Measurements from ENCODE around the gene YWHAB.
A peak's percentile ranks its signal among the peaks of the same experiment; 100 is the strongest.
"Not testable (repeated sequence)": the region's sequence is repeated elsewhere in the genome, so short reads cannot be mapped to it uniquely, and the experiment has no call there.

The YWHAB gene

DNA sequence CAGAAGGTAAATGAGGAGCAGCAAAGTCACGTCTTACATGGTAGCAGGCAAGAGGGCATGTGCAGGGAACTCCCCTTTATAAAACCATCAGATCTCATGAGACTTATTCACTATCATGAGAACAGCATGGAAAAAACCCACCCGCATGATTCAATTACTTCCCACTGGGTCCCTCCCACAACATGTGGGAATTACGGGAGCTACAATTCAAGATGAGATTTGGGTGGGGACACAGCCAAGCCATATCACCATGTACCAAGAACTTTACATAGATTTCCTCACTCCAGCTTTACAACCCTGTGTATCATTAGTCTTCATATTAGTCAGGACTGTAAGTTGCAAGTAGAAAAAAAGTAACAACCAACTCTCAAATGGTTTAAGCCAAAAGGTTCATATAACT, 21.0 kb upstream of the YWHAB start:
- not testable (repeated sequence) for H3K4me3 ChIP-seq (ENCODE audit: low read depth, low read length); DNase-seq (ENCODE audit: low read depth)

DNA sequence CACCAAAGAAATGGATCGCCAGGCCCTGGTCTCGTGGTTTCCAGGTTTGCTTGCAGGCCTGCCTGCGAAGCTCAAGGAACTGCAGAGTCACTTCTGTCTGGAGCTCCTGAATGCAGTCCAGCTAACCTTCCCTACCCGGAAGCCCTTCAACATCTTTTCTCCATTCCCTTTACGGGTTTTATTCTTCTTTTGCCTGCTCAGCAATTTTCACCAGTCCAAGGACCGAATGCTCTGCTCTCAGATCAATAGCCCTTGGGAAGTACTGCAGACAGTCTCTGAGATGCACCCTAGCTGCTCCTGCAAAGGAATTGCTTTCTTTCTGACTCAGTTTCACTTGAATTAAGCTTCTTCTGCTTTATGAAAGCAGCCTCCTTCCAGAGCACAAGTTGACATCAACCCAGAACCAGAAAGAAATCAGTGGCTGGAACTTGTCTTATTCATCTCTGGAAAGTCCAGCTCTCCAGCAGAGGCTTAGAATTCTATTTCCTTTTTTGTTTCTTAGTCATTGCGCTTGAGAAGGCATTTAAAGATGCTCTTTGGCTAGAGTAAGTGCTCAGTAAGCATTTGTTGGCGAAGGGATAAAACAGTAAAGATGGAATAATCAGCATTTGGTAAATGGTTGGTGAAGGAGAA, 18.7 kb upstream of the YWHAB start:
- H3K4me3 ChIP-seq (ENCODE audit: low read depth, low read length): no peak overlapping the region
- DNase-seq (ENCODE audit: low read depth): no peak

DNA sequence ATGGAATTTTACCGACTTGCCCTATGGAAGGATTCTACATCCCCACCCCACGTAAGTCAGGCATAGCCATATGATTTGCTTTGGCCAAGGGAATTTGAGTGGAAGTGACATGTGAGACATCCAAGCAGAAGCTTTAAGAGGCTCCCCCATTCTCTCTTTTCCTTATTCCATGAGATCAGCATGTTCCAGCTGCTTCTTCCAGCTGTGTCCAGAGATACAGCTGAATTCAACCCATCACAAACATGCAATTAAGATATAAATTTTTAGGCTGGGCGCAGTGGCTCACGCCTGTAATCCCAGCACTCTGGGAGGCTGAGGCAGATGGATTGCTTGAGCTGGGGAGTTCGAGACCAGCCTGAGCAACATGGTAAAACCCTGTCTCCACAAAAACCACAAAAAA, 16.0 kb upstream of the YWHAB start:
- H3K4me3 ChIP-seq (ENCODE audit: low read depth, low read length): no peak overlapping the region
- no peak for DNase-seq (ENCODE audit: low read depth)

DNA sequence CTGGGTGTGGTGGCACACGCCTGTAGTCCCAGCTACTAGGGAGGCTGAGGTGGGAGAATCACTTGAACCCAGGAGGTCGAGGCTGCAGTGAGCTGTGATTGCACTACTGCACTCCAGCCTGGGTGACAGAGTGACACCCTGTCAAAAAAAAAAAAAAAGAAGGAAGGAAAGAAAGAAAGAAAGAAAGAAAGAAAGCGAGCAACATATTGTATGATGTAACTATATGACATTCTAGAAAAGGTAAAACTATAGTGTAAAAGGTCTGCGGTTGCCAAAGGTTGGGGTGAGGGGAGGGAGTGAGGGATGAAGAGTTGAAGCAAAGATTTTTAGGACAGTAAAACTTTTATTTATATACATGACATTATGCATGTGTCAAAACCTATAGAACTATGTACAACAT, 3.1 kb upstream of the YWHAB start:
- not testable (repeated sequence) for DNase-seq (ENCODE audit: low read depth); H3K4me3 ChIP-seq (ENCODE audit: low read depth, low read length)

DNA sequence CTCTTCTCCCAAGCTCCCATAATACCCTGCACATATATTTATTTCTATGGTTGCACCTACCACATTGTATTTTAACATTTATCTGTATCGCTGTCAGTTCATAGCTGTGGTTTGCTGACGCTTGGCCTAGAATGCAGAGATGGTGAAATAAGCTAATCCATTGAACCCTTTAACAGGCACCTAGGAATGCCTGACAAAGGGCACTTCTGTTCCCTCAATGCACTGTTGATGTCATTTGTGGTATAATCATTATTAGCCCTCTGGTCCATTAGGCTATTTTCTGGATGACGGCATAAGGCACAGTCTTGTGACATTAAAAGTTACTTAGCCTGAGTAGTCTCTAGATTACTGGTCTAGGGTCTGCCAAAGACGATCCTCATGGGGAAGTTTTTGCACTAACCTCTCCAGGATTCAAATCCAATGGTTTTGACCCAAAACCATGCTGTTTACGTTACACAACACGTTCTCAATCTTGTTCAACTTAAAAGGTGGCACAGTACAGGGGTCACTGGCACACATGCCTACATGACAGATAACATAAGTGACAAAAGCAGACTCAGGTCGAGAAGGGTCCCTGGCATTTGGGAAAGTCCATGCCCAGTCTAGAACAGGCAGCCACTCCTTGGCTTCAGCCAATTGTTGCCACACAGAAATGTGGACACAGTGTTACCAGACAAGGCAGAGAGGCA, 2.1 kb upstream of the YWHAB start:
- H3K4me3 ChIP-seq (ENCODE audit: low read depth, low read length): no peak overlapping the region
- no peak for DNase-seq (ENCODE audit: low read depth)

DNA sequence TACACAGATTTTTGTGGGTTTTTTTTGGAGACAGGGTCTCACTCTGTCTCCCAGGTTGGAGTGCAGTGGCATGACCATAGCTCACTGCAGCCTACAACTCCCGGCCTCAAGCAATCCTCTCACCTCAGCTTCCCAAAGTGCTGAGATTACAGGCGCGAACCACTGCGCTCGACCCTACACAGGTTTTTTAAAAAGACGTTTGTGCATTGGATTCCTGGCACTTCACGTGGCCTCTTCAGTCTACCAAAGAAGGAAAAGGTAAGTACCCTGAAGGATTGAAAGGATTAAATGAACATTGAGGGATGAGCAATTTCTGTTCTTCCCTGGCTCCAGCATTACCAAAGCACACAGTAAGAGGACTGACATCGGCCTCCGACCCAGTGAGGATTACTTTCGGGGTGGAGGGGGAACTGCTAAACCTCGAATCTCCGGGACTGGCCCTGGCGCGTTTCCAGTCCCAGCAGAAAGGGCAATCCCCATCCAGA, 556 bp upstream of the YWHAB start:
- peak overlapping the region; percentile 99 for H3K4me3 ChIP-seq (ENCODE audit: low read depth, low read length)
- no peak for DNase-seq (ENCODE audit: low read depth)

DNA sequence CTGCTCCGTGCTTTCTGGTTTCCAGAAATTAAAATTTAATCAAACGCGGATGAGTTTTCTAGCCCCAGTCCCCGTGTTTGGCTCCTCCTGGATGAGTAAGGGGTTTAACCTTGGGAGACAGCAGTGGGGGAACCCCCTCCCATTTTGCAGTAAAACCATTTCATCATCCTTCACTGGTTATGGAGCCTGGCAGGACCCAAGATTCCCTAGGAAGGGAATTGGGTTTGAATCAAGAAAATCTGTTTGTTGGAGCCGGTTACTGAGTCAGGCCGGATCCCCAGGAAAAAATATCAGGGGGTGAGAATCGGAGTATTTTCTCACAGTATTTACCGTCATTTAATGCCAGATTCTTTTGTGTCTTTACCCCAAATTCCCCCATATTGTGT, 754 bp downstream of the YWHAB start:
- DNase-seq (ENCODE audit: low read depth): no peak
- peak overlapping the region; percentile 99 for H3K4me3 ChIP-seq (ENCODE audit: low read depth, low read length)

DNA sequence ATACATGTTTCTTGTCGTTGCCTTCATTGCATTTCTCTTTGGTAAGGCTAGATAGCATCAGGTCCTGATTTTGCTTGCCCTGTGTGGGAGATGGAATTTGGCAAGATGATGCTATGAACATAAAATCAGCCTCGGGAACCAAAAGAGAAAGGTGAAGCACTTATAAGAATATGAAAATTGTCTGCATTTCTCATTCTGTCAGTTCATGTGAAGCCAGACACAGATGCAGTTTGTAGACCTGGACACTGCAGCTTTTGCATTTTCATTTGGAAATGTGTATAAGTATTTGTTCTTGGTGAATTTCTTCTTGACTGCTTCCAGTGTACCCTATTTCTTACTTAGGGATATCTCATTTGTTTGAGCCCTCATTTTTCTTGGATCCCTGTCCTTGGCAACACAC, 1.3 kb downstream of the YWHAB start:
- DNase-seq (ENCODE audit: low read depth): no peak
- peak overlapping the region; percentile 99 for H3K4me3 ChIP-seq (ENCODE audit: low read depth, low read length)

DNA sequence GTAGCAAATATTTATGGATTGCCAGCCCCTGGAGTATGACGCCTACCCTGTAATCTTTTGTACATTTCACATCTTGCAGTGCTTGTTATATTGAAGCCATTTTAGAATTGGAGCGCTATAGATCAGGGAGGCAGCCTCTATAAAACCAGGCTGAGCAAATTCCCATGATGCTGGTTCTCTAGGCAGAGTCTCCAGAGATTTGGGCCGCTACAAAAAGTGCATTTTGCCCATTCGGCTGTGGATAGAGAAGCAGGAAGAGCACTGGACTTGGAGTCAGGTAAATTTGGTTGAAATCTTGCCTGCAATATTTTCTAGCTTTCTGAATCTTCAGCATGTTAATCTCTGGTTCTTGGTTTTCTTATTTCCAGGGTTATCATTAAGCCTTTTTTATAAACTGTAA, 2.0 kb downstream of the YWHAB start:
- DNase-seq (ENCODE audit: low read depth): no peak
- H3K4me3 ChIP-seq (ENCODE audit: low read depth, low read length): peak overlapping the region; percentile 99

DNA sequence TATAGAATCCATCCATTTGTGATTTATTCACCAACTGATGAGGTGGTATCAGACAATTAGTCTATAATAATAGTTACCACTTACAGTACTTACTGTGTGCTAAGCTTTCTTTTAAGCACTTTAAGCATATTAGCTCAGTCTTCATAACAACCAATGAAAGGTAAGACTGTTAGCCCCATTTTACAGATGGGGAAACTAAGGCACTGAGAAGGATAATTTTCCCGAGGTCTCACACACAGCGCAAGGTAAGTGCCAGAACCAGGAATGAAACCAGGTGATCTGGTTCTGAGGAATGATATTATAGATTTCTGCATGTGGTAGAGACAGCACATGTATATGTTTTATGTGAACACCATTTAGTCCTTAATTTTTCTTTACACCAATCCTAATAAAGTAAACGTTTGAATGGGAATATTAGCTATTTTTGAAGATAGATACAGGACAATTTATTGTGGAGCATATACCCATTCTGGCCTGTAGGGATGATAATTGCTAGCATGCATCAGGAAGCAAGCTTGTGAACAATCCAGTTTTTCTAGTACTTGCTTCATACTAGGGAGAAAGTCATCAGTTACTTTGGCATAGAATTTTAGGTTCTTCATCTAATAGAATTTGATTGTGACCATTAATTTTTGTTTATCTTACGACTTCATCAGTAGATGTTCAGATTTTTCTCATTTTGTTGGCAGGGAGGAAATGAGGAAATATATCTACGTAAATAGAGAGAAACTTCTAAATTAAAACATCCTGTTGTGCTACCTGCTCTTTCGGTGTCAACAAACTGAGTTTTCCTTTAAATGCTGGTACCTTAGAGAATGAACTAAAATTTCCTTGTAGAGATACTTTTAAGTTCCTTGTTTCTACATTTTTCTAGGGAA, 3.0 kb downstream of the YWHAB start:
- H3K4me3 ChIP-seq (ENCODE audit: low read depth, low read length): no peak overlapping the region

DNA sequence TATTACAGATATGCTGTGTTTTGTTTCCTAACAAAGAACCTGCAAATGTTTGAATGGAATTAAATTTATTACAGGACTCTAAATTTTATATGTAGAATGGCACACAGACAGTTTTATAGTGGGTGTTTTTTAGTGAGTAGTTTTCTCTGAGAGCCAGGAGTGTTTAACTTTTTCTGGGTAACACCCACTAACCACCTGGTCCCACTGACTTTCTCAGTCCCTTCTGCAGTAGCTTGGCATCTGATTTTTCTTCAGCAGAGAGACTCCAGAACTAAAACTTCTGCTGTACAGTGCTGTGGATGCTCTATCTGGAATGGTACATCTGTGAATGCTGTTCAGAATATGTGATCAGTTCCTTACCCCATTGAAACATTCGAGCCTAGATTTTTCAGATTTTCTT, 6.3 kb downstream of the YWHAB start:
- H3K4me3 ChIP-seq (ENCODE audit: low read depth, low read length): no peak overlapping the region

More for the DNA sequence above, 3.0 kb downstream of the YWHAB start:
- DNase-seq (ENCODE audit: low read depth): no peak

DNA sequence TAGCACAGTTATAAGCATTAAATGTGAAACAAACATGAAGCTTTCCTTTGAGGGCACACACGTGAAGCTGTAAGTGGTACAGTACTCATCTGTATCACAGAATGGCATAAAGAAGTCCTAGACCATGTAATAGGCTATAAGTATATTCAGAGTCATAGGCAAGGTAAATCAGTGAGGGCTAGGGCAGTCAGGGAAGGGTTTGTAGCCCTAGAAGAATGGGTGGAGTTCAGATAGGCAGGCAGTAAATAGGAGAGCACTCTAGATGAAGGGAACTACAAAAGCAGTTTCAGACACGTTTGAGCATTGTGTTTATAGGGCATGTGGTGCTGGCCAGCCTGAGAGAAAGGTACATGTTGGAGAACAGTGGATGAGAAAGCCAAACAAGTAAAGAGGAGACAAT, 9.5 kb downstream of the YWHAB start:
- no peak overlapping the region for H3K4me3 ChIP-seq (ENCODE audit: low read depth, low read length)
- no peak for DNase-seq (ENCODE audit: low read depth)

More for the DNA sequence above, 6.3 kb downstream of the YWHAB start:
- no peak for DNase-seq (ENCODE audit: low read depth)

DNA sequence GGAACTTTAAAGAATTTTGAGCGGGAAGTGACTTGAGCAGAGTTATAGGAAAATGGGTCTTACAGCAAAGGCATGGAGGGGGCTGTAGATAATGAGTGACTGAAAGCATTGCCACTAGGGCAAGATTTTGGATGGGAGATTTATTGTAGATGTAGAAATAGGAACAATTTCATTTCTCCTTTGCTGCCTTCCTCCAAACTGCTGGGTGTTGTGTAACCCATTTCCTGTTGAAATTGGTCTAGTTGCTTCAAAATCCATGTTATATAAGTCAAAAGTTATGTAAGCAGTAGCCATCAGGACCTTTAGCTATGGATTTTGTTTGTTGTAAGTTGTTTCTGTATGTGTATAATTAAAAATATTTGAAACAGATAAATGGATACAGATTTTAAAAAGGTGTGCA, 11.1 kb downstream of the YWHAB start:
- H3K4me3 ChIP-seq (ENCODE audit: low read depth, low read length): no peak overlapping the region
- DNase-seq (ENCODE audit: low read depth): no peak

DNA sequence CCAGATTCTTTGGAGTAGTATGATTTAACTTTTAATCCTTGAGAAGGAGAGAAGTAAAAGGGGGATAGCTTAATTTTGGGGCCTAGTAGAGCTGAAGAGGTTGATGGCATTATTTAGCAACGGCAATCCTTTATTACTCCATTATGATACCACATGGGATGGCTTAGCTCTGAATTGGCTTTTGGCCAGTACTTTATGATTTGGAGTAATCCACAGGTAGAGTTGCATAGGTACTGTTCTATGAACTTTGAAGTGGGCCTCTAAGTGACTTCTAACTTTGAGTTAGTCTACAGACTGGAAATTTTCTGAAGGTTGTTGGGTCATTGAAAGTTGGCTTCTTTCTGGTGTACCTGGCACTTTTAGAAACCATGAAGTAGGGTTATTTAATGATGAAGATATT, 11.6 kb downstream of the YWHAB start:
- no peak overlapping the region for H3K4me3 ChIP-seq (ENCODE audit: low read depth, low read length)
- no peak for DNase-seq (ENCODE audit: low read depth)

DNA sequence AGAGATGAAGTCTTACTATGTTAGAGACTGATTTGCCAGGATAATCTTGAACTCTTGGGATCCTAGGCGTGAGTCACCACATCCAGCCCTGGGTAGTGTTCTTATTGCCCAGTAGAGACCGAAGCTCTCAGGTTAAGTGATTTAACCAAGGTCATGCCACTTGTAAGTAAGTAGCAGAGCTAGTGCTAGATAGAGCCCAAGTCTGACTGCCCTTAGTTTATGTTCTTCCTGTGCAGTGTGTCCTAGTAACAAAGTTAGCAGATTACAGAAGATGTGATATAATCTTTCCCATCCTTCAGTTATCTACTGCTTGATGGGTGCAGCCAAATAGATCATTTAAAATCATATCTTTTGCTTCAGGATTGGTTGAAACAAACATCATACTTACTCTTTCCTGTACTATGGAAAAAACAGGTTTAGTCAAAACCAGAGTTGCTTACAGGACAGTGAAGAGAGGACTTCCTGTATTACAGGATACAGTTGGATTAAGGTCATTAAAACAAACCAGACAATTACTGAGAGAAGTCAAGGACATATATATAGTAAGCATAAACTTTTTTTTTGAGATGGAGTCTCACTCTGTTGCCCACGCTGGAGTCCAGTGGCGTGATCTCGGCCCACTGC, 14.8 kb downstream of the YWHAB start:
- DNase-seq (ENCODE audit: low read depth): no peak
- no peak overlapping the region for H3K4me3 ChIP-seq (ENCODE audit: low read depth, low read length)

DNA sequence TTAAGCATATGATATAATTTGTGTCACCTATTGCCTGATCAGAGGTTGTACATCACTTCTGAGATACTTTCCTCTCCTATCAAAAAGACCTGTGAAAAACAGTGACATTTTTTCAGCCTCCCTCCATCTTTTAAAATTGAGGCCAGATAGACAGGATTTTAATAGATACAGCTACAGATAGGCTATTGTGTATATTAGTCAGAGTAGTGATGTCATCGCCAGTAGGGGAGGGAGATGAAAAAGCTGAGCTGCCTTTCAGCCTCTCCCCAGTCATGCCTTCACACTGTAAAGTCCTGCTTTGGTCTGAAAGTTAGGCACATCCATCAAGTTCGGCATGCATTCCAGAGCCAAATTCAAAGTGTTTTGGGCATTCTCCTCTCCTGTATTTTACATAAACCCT, 16.5 kb downstream of the YWHAB start:
- DNase-seq (ENCODE audit: low read depth): no peak
- no peak overlapping the region for H3K4me3 ChIP-seq (ENCODE audit: low read depth, low read length)

DNA sequence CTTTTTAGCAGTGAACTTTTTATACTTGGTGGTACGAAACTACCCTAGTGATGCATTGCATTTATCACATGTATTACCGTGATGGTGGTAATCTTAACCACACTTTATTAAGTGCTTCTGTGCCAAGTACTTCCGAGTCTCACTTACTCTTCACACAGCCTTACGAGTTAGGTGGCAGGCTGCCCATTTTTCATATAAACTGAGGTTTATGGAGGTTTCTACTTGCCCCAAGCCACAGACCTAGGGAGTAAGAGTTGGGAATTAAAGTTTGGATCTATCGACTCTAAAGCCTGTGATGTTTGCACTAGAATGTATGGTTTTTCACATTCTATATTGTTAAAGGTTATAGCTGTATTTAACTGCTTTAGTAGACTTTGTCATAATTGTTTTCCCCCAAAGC, 18.9 kb downstream of the YWHAB start:
- DNase-seq (ENCODE audit: low read depth): no peak
- no peak overlapping the region for H3K4me3 ChIP-seq (ENCODE audit: low read depth, low read length)

DNA sequence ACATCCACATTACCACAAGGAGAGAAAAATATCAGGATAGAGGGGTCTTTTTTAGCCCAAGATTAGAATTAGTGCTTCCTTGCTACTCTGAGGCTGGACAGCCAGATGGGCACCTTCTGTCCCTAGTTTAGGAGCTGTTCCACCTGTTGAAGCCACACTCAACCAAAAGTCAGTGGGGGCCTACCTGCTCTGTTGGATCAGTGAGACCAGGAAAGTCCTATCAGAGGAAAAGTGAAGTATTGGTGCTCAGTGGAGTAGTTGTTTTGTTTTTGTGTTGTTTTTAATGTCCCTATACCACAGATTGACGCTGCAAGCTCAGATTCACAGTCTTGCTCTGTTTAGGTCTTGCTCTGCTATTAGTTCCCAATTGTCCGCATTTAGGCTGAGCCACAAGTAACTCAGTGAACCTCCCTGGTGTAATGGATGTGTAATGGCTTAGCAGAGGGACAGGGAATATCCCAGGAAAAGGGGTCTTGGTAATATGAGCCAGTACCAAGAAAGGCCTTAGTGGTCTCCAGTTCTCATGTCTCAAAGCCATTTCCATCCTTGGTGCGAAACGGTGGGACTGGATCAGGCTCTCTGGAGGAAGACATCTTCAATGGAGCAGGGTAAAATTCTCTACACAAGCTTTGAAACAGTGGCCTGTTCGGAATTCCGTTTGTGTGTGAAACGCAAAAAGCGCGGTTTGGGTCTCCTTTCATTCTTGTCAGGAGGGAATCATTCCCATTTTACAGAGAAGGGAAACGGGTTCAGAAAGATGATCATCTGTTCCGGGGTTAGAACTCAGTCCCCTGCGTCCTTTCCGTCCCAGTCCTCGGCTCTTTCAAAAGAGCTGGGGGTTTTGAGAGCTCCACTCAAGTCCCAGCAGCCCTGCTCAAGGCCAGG, 23.7 kb downstream of the YWHAB start:
- peak overlapping the region; percentile 79 for H3K4me3 ChIP-seq (ENCODE audit: low read depth, low read length)
- DNase-seq (ENCODE audit: low read depth): no peak
